ENCODE data around the gene POU2F2. TPM values are rescaled to one million over a fixed set of nuclear protein-coding genes. Genes with fewer than 3 reads are reported as not detected.

Gene POU2F2
- total and polyA plus RNA-seq, 2 donors (not counting 3 experiments of a cell fraction or from before 2014, with no cell fraction given): 4.0 to 4.1 TPM

DNA sequence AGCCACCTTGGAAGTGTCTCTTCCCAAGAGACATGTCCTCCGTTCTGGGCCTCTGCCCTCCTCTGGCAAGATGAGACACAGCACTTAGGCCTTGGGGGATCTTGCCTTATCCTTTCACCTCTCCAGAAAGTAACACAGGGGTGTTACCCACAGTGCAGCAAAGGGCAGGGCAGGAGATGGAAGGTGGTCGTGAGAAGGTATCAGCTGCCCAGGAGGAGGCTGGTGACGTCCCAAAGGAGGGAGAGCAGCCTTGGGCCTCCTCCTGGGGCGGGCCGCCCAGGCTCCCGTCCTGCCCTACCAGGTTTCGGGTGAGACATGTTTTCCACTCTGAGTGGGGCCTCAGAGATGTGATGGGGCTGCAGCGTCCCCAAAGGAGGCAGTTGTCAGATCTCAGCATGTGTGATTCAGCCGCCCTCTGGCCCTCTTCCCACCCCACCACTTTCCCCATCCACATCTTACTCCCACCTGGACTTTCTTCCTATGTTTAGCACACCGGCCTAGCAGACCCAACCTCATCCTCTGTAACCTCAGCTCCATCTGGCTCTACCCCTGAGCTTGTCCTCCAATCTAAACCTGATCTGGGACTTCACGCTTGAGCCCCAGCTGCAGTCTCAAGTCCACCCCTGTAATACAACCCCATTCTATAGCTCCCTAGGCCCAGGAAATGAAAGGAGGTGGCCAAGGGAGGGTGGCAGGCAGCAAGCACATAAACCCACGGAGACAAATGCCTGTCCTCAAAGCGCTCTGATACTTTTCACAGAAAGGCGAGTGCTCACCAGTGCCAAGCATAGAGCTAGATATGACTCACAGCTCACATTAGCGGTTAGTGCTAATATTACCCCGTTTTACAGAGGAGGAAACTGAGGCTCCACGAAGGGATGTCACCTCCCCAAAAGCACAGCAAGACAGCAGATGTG is 9.3 kb downstream of the POU2F2 start:
- no peak for DNase-seq (ENCODE audit: low read depth, low spot score)
- Histone ChIP-seq H3K4me2 (ENCODE audit: insufficient read depth, low read length) (no peak overlapping the region), H2AFZ (ENCODE audit: low read depth, low read length) (no peak overlapping the region), H3K79me2 (ENCODE audit: control insufficient read depth, insufficient read depth, low read length) (no peaks in the 10 kb centered on the region), H4K20me1 (replicated peaks; ENCODE audit: control insufficient read depth, extremely low read depth, insufficient read depth, low read length) (no peaks in the 10 kb centered on the region), H3K27ac (ENCODE audit: insufficient read depth, low read depth, low read length) (peak overlapping the region; percentile 86), H3K27me3 (ENCODE audit: control insufficient read depth in 2 of 2, insufficient read depth in 2 of 2, low read length in 2 of 2) (no peaks in the 10 kb centered on the region), H3K4me3 (replicated peaks in 1 of 3; ENCODE audit: insufficient read depth in 1 of 3, low read depth in 1 of 3, low read length in 3 of 3) (no peak overlapping the region), H3K4me1 (ENCODE audit: control insufficient read depth, extremely low read depth, insufficient read depth, low read length) (peaks cover 21% of the 10 kb centered on the region), H3K9me1 (replicated peaks; ENCODE audit: control insufficient read depth, extremely low read depth, insufficient read depth, low read length) (no peaks in the 10 kb centered on the region), H3K36me3 (ENCODE audit: control insufficient read depth in 2 of 2, extremely low read depth in 1 of 2, insufficient read depth in 2 of 2, low read length in 2 of 2) (no peaks in the 10 kb centered on the region), H3K9me3 (replicated peaks; ENCODE audit: control insufficient read depth, insufficient read depth, low read length) (no peaks in the 10 kb centered on the region), H3K9ac (replicated peaks; ENCODE audit: extremely low read depth, insufficient read depth, low read length) (no peak overlapping the region)
- ChIA-PET CTCF (interaction anchor here (1.1 to 3.6 kb wide), 10 partner anchors 9 to 79 kb away, joined by 3 to 31 read pairs (median 6); partner anchors contain the start of gene POU2F2), POLR2A (no interaction called here)
- intact Hi-C loops (cut with micrococcal nuclease) (no loop called here), dilution Hi-C loops (cut with MboI; ENCODE audit: extremely low pct_ligation_motif_present, low sequenced_read_pairs) (no loop called here)
- BruUV-seq (replicated peaks): no TSS peak
- FAIRE-seq: no peak
- no peak for TF ChIP-seq GATA2 (IDR thresholded peaks at IDR 0.05; ENCODE audit: insufficient read depth, insufficient read length, low read depth, low read length)
- no peak for TF ChIP-seq MYC (IDR thresholded peaks at IDR 0.05; ENCODE audit: low read depth, low read length)

DNA sequence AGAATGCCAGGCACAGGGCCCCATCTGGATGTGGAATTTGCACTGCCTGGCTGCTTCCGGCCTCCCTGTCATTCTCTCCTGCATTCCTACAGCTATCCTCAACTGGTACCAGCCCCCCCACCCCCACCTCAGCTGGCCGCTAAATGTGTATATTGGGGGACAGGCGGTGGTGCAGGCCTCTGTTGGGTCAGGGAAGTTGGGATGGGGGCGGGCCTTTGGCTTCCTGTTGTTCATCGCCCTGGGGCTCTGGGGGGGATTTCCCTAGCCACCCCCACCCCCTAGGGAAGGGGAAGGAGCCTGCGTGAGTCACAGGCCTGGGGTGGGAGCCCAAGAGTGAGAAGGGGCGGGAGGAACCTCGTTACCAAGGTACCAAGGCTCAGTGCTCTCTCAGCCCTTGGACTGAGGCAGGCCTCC is 10.6 kb downstream of the POU2F2 start:
- Histone ChIP-seq H2AFZ (ENCODE audit: low read depth, low read length) (peak overlapping the region; percentile 46), H4K20me1 (replicated peaks; ENCODE audit: control insufficient read depth, extremely low read depth, insufficient read depth, low read length) (no peaks in the 10 kb centered on the region), H3K4me3 (replicated peaks in 1 of 3; ENCODE audit: insufficient read depth in 1 of 3, low read depth in 1 of 3, low read length in 3 of 3) (no peak overlapping the region), H3K36me3 (ENCODE audit: control insufficient read depth in 2 of 2, extremely low read depth in 1 of 2, insufficient read depth in 2 of 2, low read length in 2 of 2) (peaks cover 0 to 2% of the 10 kb centered on the region in 2 experiments), H3K9me3 (replicated peaks; ENCODE audit: control insufficient read depth, insufficient read depth, low read length) (no peaks in the 10 kb centered on the region), H3K9ac (replicated peaks; ENCODE audit: extremely low read depth, insufficient read depth, low read length) (peak overlapping the region; percentile 21), H3K4me1 (ENCODE audit: control insufficient read depth, extremely low read depth, insufficient read depth, low read length) (peaks cover 21% of the 10 kb centered on the region), H3K79me2 (ENCODE audit: control insufficient read depth, insufficient read depth, low read length) (no peaks in the 10 kb centered on the region), H3K27ac (ENCODE audit: insufficient read depth, low read depth, low read length) (peak overlapping the region; percentile 86), H3K4me2 (ENCODE audit: insufficient read depth, low read length) (peak overlapping the region; percentile 28), H3K27me3 (ENCODE audit: control insufficient read depth in 2 of 2, insufficient read depth in 2 of 2, low read length in 2 of 2) (no peaks in the 10 kb centered on the region), H3K9me1 (replicated peaks; ENCODE audit: control insufficient read depth, extremely low read depth, insufficient read depth, low read length) (no peaks in the 10 kb centered on the region)
- DNase-seq (ENCODE audit: low read depth, low spot score) (peak; percentile 93), FAIRE-seq (peak; percentile 84)
- POLR2A ChIA-PET: interaction anchor here (1.1 kb wide), 1 partner anchor 13 kb away, joined by 4 read pairs; no protein-coding TSS in a partner anchor
- BruUV-seq (replicated peaks): no TSS peak
- CTCF ChIA-PET: interaction anchor here (0.9 to 1.5 kb wide), 2 partner anchors 10 to 13 kb away, joined by 3 to 7 read pairs; no protein-coding TSS in a partner anchor
- intact Hi-C loops (cut with micrococcal nuclease): loop anchor here (1.0 kb wide), 2 partner anchors 8 to 12 kb away; no protein-coding TSS in a partner anchor
- TF ChIP-seq CTCF (IDR thresholded peaks at IDR 0.05; ENCODE audit: extremely low read depth in 1 of 2, insufficient read depth in 1 of 2, low read depth in 1 of 2, low read length in 2 of 2) (no peak), FOS (IDR thresholded peaks at IDR 0.05; ENCODE audit: borderline replicate concordance, insufficient read depth, low read length) (peak; percentile 90), JUN (IDR thresholded peaks at IDR 0.05; ENCODE audit: borderline replicate concordance, insufficient read depth, insufficient read length, low read depth) (peak; percentile 38), POLR2AphosphoS5 (IDR thresholded peaks at IDR 0.05; ENCODE audit: insufficient read depth, low read depth, low read length) (peak; percentile 64), POLR2A (IDR thresholded peaks at IDR 0.05; ENCODE audit: low read depth, low read length) (peak; percentile 18), EZH2 (IDR thresholded peaks at IDR 0.05; ENCODE audit: borderline replicate concordance, low read depth, low read length, severe bottlenecking) (no peak), GATA2 (IDR thresholded peaks at IDR 0.05; ENCODE audit: insufficient read depth, insufficient read length, low read depth, low read length) (no peak), MYC (IDR thresholded peaks at IDR 0.05; ENCODE audit: low read depth, low read length) (no peak)
- TF ChIP-seq, protein P1, sequence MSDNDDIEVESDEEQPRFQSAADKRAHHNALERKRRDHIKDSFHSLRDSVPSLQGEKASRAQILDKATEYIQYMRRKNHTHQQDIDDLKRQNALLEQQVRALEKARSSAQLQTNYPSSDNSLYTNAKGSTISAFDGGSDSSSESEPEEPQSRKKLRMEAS (IDR thresholded peaks at IDR 0.05; ENCODE audit: insufficient read depth, insufficient read length): no peak
- dilution Hi-C loops (cut with MboI; ENCODE audit: extremely low pct_ligation_motif_present, low sequenced_read_pairs): no loop called here
